GM19468 (cell line): Measurements from ENCODE around the gene DNAJB6.
"Not testable (repeated sequence)": the region's sequence is repeated elsewhere in the genome, so short reads cannot be mapped to it uniquely, and the experiment has no call there.

Source experiments
- ATAC-seq: cut with Tn5 transposase; IDR thresholded peaks from one replicate; pipeline ENCODE4 v1.9.1; 2021; ENCODE audit warnings: mild to moderate bottlenecking, moderate library complexity, moderate number of reproducible peaks; ENCODE audit not compliant: unreplicated experiment; ENCODE audit errors: extremely low read depth

DNAJB6 gene

GRCh38 chr7:157437519-157438061, 100.8 kb downstream of the DNAJB6 start:
- no peak for ATAC-seq

DNA sequence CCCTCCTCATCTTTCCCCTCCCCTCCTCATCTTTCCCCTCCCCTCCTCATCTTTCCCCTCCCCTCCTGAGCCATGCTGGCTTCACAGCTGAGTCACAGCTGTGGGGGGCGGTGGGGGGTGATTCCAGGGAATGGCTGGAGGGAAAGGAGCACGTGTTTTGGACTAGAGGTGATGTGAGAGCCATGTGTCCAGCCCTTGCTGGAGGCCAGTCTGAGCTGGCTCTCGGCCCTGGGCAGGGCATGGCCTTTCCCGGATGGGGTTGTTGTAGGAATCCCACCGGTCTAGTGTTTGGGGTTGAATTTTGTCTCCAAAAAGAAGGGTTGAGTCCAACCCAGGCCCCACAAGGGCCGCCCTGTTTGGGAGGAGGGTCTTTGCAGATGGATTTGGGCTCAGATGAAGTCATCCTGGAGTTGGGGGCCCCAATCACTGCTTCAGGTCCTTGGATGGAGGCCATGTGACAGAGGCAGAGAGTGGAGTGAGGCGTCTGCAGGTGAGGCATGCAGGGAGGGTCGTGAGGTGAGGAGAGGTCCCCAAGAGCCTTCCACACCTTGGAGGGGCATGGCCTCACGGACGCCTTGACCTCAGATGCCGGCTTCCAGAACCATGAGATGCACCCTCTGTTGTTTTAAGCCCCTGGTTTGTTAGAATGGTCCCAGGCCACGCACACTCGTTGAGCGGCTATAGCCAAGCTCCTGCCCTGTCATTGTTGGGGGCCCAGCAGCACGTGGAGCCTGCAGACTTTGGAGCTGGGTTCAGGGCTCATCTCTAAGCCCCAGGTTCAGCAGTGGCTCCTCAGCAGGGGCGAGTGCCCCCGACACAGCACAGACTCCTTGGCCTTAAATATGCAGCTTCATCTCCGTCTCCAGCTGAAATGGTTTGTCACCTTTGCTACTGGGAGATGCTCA, 101.6 kb downstream of the DNAJB6 start:
- no peak for ATAC-seq

DNA sequence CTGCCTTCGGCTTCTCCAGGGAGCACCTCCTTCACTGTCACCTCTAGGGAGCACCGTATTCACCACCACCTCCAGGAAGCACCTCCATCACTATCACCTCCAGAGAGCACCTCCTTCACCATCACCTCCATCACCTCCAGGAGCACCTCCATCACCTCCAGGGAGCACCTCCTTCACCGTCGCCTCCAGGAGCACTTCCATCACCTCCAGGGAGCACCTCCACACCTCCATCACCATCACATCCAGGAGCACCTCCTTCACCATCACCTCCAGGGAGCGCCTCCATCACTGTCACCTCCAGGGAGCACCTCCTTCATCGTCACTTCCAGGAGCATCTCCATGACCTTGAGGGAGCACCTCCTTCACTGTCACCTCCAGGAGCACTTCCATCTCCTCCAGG, 102.3 kb downstream of the DNAJB6 start:
- ATAC-seq: no peak

DNA sequence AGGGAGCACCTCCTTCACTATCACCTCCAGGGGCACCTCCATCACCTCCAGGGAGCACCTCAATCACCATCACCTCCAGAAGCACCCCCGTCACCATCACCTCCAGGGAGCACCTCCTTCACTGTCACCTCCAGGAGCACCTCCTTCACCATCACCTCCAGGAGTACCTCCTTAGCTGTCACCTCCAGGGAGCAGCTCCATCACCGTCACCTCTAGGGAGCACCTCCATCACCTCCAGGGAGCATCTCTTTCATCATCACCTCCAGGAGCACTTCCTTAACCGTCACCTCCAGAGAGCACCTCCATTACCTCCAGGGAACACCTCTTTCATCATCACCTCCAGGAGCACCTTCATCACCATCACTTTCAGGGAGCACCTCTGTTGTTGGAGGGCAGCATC, 103.0 kb downstream of the DNAJB6 start:
- ATAC-seq: no peak

DNA sequence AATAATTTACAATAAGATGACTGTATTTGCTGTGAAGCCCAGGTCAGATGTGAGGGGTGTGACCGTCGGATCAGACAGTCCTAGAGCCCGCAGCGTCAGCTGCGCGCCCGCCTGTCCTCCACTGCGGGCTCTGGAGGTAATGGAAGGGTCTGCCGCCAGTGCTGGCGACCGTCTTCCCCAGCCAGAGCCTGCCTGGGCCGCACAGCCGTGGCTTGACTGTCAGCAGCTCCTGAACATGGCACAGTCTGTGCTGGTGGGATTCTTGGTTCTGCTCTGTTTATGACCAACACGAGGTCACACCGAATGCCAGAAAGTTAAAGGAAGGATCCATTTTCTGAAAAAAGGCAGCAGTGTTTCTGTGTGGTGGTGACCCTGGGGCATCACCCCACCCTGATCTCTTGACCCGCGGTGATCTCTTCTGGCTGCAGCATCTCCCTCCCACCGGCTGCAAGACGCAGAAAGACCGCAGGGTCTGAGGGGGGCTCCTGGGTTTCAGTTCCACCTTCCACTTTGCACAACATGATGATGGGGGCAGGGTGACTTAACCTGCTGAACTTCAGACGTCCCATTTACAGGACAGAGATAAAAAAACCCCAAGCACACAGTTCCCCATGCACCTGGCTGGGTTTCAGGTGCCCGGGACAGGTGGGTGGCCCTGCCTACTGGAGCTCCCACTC, 103.7 kb downstream of the DNAJB6 start:
- ATAC-seq: no peak

GRCh38 chr7:157441023-157441399, 104.2 kb downstream of the DNAJB6 start:
- no peak for ATAC-seq

DNA sequence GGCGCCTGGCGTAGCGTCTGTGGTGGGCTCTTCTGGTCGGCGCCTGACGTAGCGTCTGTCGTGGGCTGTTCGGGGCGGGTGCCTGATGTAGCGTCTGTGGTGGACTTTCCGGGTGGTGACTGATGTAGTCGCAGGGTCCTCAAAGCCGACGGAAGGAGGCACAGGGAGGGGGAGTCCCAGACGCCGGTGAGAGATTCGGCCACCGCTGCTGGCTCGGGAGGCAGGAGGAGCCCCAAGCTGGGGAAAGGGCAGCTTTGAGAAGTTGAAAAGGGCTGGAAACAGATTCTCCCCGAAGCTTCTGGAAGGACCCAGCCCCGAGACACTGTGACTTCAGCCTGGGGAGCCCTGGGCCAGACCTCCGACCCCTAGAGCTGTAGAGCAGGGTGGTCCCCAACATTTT, 105.7 kb downstream of the DNAJB6 start:
- ATAC-seq: no peak

- ATAC-seq: no peak
These were observed 106.4 kb downstream of the DNAJB6 start for GRCh38 chr7:157442993-157443831.

DNA sequence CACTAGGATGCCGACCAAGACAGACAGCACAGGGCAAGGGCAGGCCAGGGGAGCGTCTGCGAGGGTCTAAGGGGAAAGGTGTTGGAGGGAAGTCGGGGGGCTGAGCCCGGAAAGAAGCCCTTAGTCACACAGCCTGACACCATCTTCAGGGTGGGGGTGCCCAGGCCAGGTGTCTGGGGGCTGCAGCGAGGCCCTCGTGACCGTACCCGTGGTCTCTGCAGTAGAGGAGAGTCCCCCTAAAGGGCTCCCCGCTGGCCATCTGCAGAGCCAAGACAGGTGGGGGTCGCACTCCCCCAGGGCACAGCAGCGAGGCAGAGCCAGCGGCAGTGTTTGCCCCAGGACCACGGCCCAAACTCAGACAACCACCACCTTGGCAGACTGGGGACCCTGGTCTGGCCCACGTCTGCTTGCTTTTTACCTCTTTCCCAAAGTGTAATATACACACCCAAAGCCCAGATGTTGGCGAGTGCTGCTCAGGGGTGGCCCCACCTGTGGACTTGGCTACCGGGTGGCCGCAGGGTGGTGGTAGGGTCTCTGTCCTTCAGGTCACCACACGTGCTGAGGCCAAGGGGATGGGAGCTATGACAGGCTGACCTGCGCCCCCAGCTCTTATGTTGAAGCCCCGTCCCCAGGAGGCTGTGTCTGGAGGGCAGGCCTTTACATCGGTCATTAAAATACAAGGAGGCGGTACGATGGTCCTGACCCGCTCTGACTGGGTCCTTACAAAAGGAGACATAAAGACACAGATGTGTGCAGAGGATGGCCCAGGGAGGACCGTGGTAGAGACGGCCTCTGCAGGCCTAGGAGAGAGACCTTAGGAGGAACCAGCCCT, 107.4 kb downstream of the DNAJB6 start:
- no peak for ATAC-seq

DNA sequence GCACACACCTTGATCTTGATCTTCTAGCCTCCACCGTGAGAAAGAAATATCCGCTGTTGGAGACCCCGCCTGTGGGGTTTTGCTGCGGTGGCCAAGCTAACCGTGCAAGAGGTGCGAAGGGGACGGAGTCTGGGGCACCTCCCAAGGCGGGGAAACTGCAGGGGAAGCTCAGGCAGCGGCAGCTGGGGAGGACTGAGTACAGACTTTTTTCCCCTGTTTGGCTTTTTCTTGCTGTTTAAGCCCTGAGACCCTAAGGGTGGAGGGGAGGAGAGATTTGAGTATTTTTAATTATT, 108.0 kb downstream of the DNAJB6 start:
- no peak for ATAC-seq

GRCh38 chr7:157445246-157445955, 108.6 kb downstream of the DNAJB6 start:
- ATAC-seq: no peak

DNA sequence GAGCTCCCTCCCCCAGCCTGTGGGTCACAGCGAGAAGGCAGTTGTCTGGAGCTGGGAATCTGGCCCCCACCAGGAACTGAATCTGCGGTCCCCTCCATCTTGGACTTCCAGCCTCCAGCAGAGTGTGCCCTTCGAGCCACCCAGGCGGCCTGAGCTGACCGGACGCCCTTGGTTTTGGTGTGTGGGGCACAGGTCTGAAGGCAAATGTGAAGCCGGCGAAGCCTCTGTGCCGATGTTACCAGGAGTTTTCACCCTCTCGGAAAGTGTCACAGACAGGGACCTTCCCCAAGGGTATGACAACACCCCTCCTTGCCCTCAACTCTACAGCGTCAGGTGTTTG, 109.1 kb downstream of the DNAJB6 start:
- no peak for ATAC-seq

DNA sequence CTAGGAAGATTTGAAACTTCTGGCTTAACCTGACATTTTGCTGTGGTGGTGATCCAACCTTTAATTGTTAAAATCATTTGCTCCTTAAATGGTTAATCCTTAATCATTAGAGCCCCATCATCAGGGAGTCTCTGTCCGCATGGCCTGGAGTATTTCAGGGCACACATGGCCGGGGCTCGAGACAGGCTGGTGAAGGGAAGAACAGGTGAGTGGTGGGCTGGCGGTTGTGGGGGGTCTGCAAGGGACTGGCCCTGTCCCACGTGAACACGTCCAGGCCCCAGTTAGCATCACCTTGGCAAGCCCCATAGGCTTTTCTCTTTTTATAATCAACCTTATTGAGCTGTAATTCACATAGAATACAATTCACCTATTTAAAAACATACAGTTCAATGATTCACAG, 109.5 kb downstream of the DNAJB6 start:
- ATAC-seq: no peak

GRCh38 chr7:157454003-157454402, 117.2 kb downstream of the DNAJB6 start:
- not testable (repeated sequence) for ATAC-seq

- ATAC-seq: no peak
These were observed 120.8 kb downstream of the DNAJB6 start for GRCh38 chr7:157457355-157458253.

GRCh38 chr7:157458254-157458633, 121.4 kb downstream of the DNAJB6 start:
- ATAC-seq: no peak

- ATAC-seq: no peak
These were observed 123.2 kb downstream of the DNAJB6 start for GRCh38 chr7:157459966-157460365.

DNA sequence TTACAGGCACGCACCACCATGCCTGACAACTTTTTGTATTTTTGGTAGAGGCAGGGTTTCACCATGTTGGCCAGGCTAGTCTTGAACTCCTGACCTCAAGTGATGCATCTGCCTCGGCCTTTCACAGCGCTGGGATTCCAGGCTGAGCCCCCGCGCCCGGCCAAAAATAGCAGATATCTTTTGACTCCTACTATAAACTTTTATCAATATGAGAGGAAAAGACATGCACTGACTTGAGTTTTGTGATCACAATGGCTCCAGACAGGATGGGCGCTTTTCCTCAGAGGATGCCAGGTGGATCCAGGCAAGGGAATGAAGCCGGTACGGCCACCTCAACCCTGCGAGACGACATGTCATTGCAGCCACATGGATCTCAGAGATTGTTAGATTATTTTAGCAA, 123.9 kb downstream of the DNAJB6 start:
- ATAC-seq: no peak
